HFFc6 (cell line): ENCODE measurements around the gene CEMIP2. TPM values are rescaled to one million over a fixed set of nuclear protein-coding genes. Genes with fewer than 3 reads are reported as not detected.

Experiments used
- DNase-seq: peaks from one replicate; pipeline ENCODE4 v3.0.0-alpha.2; 2018
- H3K27ac Mint-ChIP-seq: 2 replicates; pipeline ENCODE4 v1.8.0; 2020; ENCODE audit warnings: mild to moderate bottlenecking, mixed read lengths
- H3K27me3 Mint-ChIP-seq: 2 replicates; pipeline ENCODE4 v1.8.0; 2021; ENCODE audit warnings: mild to moderate bottlenecking, moderate library complexity, mixed read lengths; ENCODE audit not compliant: insufficient read depth
- H3K36me3 Mint-ChIP-seq: 2 replicates; pipeline ENCODE4 v1.8.0; 2021; ENCODE audit warnings: low read depth, mixed read lengths
- H3K4me1 Mint-ChIP-seq: 2 replicates; pipeline ENCODE4 v1.8.0; 2020; ENCODE audit warnings: low read depth, mixed read lengths
- H3K4me3 Mint-ChIP-seq: 2 replicates; pipeline ENCODE4 v1.8.0; 2020; ENCODE audit warnings: mild to moderate bottlenecking, moderate library complexity, mixed read lengths
- H3K9me3 Mint-ChIP-seq: 2 replicates; pipeline ENCODE4 v1.8.0; 2020; ENCODE audit warnings: mild to moderate bottlenecking, mixed read lengths
- CTCF ChIP-seq: fragments of 200-600 bp; sonication (generic); IDR thresholded peaks from 2 replicates; pipeline ENCODE4 v1.5.0; 2021; ENCODE audit warnings: antibody characterized with exemption, mild to moderate bottlenecking
- total RNA-seq, 6 experiments: library from RNA; stranded (reverse); fragmentation: NEBNext Ultra II Directional; extraction: Animal tissue kit (Norgen Biotek cat#: 25700); gene quantifications; 2 replicates in 1 of 6; 3 replicates in 5 of 6; pipeline ENCODE4 v1.2.3, GENCODE V29; 2021

Gene CEMIP2
- total RNA-seq, 6 experiments from 2014 or later, result 86.0 to 106 (median 92.1) TPM

- Mint-ChIP-seq H3K4me3 (no peak overlapping the region), H3K9me3 (no peaks in the 10 kb centered on the region), H3K4me1 (peaks cover 20% of the 10 kb centered on the region), H3K27ac (no peak overlapping the region), H3K27me3 (peaks cover 7% of the 10 kb centered on the region), H3K36me3 (no peaks in the 10 kb centered on the region)
- TF ChIP-seq CTCF, result no peak
- DNase-seq, result no peak
These were observed 14.8 kb upstream of the CEMIP2 start for GRCh38 chr9:71783120-71783523.

GRCh38 chr9:71781391-71781790 lies 13.1 kb upstream of the CEMIP2 start:
- no peak for DNase-seq
- Mint-ChIP-seq H3K27ac (no peak overlapping the region), H3K36me3 (no peaks in the 10 kb centered on the region), H3K4me1 (peaks cover 21% of the 10 kb centered on the region), H3K9me3 (no peaks in the 10 kb centered on the region), H3K4me3 (no peak overlapping the region), H3K27me3 (no peaks in the 10 kb centered on the region; the same call in none of the 2 replicates)
- TF ChIP-seq CTCF, result no peak

DNA sequence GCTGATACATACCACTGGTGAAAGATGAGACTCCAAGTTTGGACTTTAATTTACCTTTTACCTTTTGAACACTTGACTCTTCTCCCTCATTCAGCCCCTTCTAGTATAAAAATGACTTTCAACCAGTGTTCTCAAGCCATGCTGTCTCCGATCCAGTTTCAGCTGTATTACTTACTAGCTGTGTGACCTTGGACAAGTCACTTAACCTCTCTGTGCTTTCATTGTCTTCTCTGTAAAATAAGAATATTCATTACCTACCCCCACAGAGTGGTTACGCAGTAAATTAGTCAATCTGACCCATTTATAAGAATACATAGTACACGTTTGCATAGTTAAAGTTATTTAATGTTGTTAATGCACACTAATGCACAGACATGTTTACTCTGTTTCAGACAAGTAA lies 12.6 kb upstream of the CEMIP2 start:
- Mint-ChIP-seq H3K4me1 (peaks cover 21% of the 10 kb centered on the region), H3K4me3 (no peak overlapping the region), H3K9me3 (no peaks in the 10 kb centered on the region), H3K27me3 (no peaks in the 10 kb centered on the region; the same call in none of the 2 replicates), H3K27ac (no peak overlapping the region), H3K36me3 (no peaks in the 10 kb centered on the region)
- DNase-seq, result no peak
- TF ChIP-seq CTCF, result no peak

DNA sequence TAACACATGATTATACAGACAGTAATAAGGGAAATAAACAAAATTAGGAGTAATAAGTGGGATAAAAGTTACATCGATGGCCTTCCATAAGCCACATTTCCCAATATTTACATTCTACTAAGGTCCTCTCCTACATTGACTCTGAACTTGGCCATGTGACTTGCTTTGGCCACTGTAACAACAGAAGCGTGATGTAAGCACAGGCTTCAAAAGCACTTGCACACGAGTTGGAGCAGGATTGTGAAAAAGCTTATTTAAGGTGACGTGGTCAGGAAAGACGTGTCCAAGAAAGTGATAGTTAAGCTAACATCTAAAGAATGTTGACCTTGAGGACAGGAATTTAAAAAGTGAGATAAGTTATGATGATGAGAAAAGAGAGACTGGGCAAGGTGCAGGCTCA lies 9.8 kb upstream of the CEMIP2 start:
- no peak for TF ChIP-seq CTCF
- Mint-ChIP-seq H3K4me1 (peaks cover 16% of the 10 kb centered on the region), H3K36me3 (no peaks in the 10 kb centered on the region), H3K27ac (no peak overlapping the region), H3K9me3 (no peaks in the 10 kb centered on the region), H3K4me3 (no peak overlapping the region), H3K27me3 (no peaks in the 10 kb centered on the region; the same call in none of the 2 replicates)
- no peak for DNase-seq

GRCh38 chr9:71774920-71775319 lies 6.6 kb upstream of the CEMIP2 start:
- no peak for DNase-seq
- Mint-ChIP-seq H3K9me3 (no peaks in the 10 kb centered on the region), H3K27me3 (no peaks in the 10 kb centered on the region; the same call in none of the 2 replicates), H3K27ac (no peak overlapping the region), H3K36me3 (no peaks in the 10 kb centered on the region), H3K4me3 (no peak overlapping the region), H3K4me1 (peaks cover 8% of the 10 kb centered on the region)
- TF ChIP-seq CTCF, result no peak

- no peak for DNase-seq
- H3K27ac Mint-ChIP-seq, result no peak overlapping the region
- H3K36me3 Mint-ChIP-seq, result peaks cover 3% of the 10 kb centered on the region; the same call in 1 of the 2 replicates
- H3K9me3 Mint-ChIP-seq, result no peaks in the 10 kb centered on the region
- no peak overlapping the region for H3K4me3 Mint-ChIP-seq
- TF ChIP-seq CTCF, result no peak
- no peaks in the 10 kb centered on the region; the same call in 1 of the 2 replicates for H3K27me3 Mint-ChIP-seq
- H3K4me1 Mint-ChIP-seq, result peaks cover 9% of the 10 kb centered on the region
These were observed 4.4 kb upstream of the CEMIP2 start for GRCh38 chr9:71772726-71773125.
